K562 (cell line): Measurements from ENCODE around the gene CLEC17A. TPM values are rescaled to one million over a fixed set of nuclear protein-coding genes. Genes with fewer than 3 reads are reported as not detected.

ENCODE experiments used
- ARID1B ChIP-seq: fragments of 450-650 bp; IDR thresholded peaks from 2 replicates; pipeline ENCODE4 v1.6.1; 2016; ENCODE audit warnings: antibody characterized with exemption, mild to moderate bottlenecking, inconsistent platforms
- ARNT ChIP-seq, 2 experiments: fragments of 450-650 bp; IDR thresholded peaks; 2 replicates each; pipeline ENCODE4 v1.6.1; 2016; ENCODE audit warnings: mild to moderate bottlenecking in 1 of 2
- BHLHE40 ChIP-seq: IDR thresholded peaks from 2 replicates; pipeline ENCODE4 v1.6.1; 2011; ENCODE audit warnings: low read length, improper control_type of control experiment
- GATAD2B ChIP-seq: fragments of 450-650 bp; IDR thresholded peaks from 2 replicates; pipeline ENCODE4 v1.6.1; 2017; ENCODE audit warnings: mild to moderate bottlenecking, borderline replicate concordance
- GTF2A2 ChIP-seq: IDR thresholded peaks from 2 replicates; pipeline ENCODE4 v1.6.1; 2016; ENCODE audit warnings: mild to moderate bottlenecking, missing genetic modification characterization, missing compliant biosample characterization
- ILK ChIP-seq: fragments of 450-650 bp; IDR thresholded peaks from 2 replicates; pipeline ENCODE4 v1.6.1; 2016; ENCODE audit warnings: missing genetic modification characterization, low read depth, mild to moderate bottlenecking, missing compliant biosample characterization, moderate library complexity, borderline replicate concordance
- KAT8 ChIP-seq: fragments of 450-650 bp; IDR thresholded peaks from 2 replicates; pipeline ENCODE4 v1.6.1; 2016; ENCODE audit warnings: low read depth, mild to moderate bottlenecking
- NCOA2 ChIP-seq, 2 experiments: fragments of 450-650 bp; IDR thresholded peaks; 2 replicates each; pipeline ENCODE4 v1.6.1; 2018; ENCODE audit warnings: mild to moderate bottlenecking in 2 of 2, moderate library complexity in 1 of 2; ENCODE audit not compliant: partially characterized antibody in 2 of 2
- NR2C2 ChIP-seq, 2 experiments: fragments of 200-800 bp in 1 of 2; sonication (Bioruptor generic) in 1 of 2; sonication (generic) in 1 of 2; formaldehyde crosslinking in 1 of 2; IDR thresholded peaks; 2 replicates each; pipeline versions ENCODE4 v1.6.1 to v1.8.0; 2016 to 2022; ENCODE audit warnings: mild to moderate bottlenecking in 1 of 2, missing compliant biosample characterization in 1 of 2, missing genetic modification characterization in 1 of 2, missing genetic modification reagents in 1 of 2
- POLR2AphosphoS5 ChIP-seq: IDR thresholded peaks from 2 replicates; pipeline ENCODE4 v1.6.1; 2011; ENCODE audit warnings: mild to moderate bottlenecking, low read depth, low read length, moderate library complexity; ENCODE audit not compliant: control insufficient read depth, insufficient read depth
- RBFOX2 ChIP-seq: fragments of 200-400 bp; formaldehyde crosslinking; IDR thresholded peaks from 2 replicates; pipeline ENCODE4 v1.6.1; 2017; ENCODE audit warnings: low read depth, mild to moderate bottlenecking, low read length, moderate library complexity
- RBM25 ChIP-seq: fragments of 200-400 bp; formaldehyde crosslinking; IDR thresholded peaks from 2 replicates; pipeline ENCODE4 v1.6.1; 2018; ENCODE audit warnings: low read length, low read depth, moderate library complexity; ENCODE audit not compliant: severe bottlenecking
- RFX7 ChIP-seq: fragments of 250-450 bp; sonication (Bioruptor Pico); IDR thresholded peaks from 2 replicates; pipeline ENCODE4 v1.5.1; 2021; ENCODE audit warnings: mild to moderate bottlenecking
- SMARCA5 ChIP-seq: fragments of 450-650 bp; IDR thresholded peaks from 2 replicates; pipeline ENCODE4 v1.6.1; 2016
- SMARCE1 ChIP-seq: fragments of 450-650 bp; IDR thresholded peaks from 2 replicates; pipeline ENCODE4 v1.7.1; 2016; ENCODE audit warnings: mild to moderate bottlenecking
- SPI1 ChIP-seq: IDR thresholded peaks from 2 replicates; pipeline ENCODE4 v1.6.1; 2011; ENCODE audit warnings: low read depth, low read length, control low read depth, borderline replicate concordance
- STAT5B ChIP-seq: fragments of 250-450 bp; sonication (Bioruptor Pico); IDR thresholded peaks from 2 replicates; pipeline ENCODE4 v1.8.0; 2021; ENCODE audit warnings: mild to moderate bottlenecking, inconsistent platforms
- TEAD2 ChIP-seq: fragments of 450-650 bp; IDR thresholded peaks from 2 replicates; pipeline ENCODE4 v1.6.1; 2016; ENCODE audit warnings: missing genetic modification characterization, control low read depth, missing compliant biosample characterization
- TRIM28 ChIP-seq: fragments of 450-650 bp; IDR thresholded peaks from 2 replicates; pipeline ENCODE4 v1.6.1; 2017
- ZNF24 ChIP-seq: fragments of 450-650 bp; IDR thresholded peaks from 2 replicates; pipeline ENCODE4 v1.6.1; 2016
- ZNF282 ChIP-seq: sonication (generic); formaldehyde crosslinking; IDR thresholded peaks from 2 replicates; pipeline ENCODE4 v1.8.1; 2023; ENCODE audit warnings: missing genetic modification reagents
- ZNF778 ChIP-seq: fragments of 450-650 bp; formaldehyde crosslinking; IDR thresholded peaks from 2 replicates; pipeline ENCODE4 v1.4.0; 2020; ENCODE audit warnings: mild to moderate bottlenecking, moderate library complexity
- ZNF79 ChIP-seq: fragments of 250-450 bp; sonication (Bioruptor Pico); IDR thresholded peaks from 2 replicates; pipeline ENCODE4 v1.4.0; 2020; ENCODE audit warnings: low read depth, mild to moderate bottlenecking, moderate library complexity
- polyA plus RNA-seq, 8 experiments: library from polyadenylated mRNA; depleted of rRNA in 4 of 8; stranded (reverse) in 5 of 8; unstranded in 3 of 8; fragments of >200 nt; fragmentation: Nextera tagmentation in 2 of 8; fragmentation: Illumina TruSeq in 1 of 8; extraction: Ambion mirVana in 2 of 8; extraction: Trizol in 1 of 8; gene quantifications; 2 replicates each; pipeline versions ENCODE4 v1.2.1 to v1.2.3, GENCODE V29; 2011 to 2014; ENCODE audit warnings: inconsistent platforms in 1 of 8, missing spikeins in 1 of 8
- total RNA-seq, 7 experiments: library from RNA; depleted of rRNA in 6 of 7; stranded (reverse); fragments of >200 nt in 6 of 7; fragmentation: Illumina TruSeq in 2 of 7; extraction: Trizol in 2 of 7; gene quantifications; 2 replicates each; pipeline versions ENCODE4 v1.2.1 to v1.2.3, GENCODE V29; 2011 to 2021; ENCODE audit warnings: low replicate concordance in 1 of 7
- TF ChIP-seq, protein P1 (sequence below): fragments of 250-450 bp; sonication (Bioruptor Pico); IDR thresholded peaks from 2 replicates; pipeline ENCODE4 v1.5.0; 2020; ENCODE audit warnings: mild to moderate bottlenecking
- TF ChIP-seq, protein P2 (sequence below): fragments of 250-450 bp; sonication (Bioruptor Pico); IDR thresholded peaks from 2 replicates; pipeline ENCODE4 v1.4.0; 2020; ENCODE audit warnings: mild to moderate bottlenecking, moderate library complexity
- TF ChIP-seq, protein P3 (sequence below): sonication (generic); formaldehyde crosslinking; IDR thresholded peaks from 2 replicates; pipeline ENCODE4 v1.8.0; 2022; ENCODE audit warnings: mild to moderate bottlenecking, missing genetic modification reagents
- TF ChIP-seq, protein P4 (sequence below): fragments of 450-650 bp; conservative IDR thresholded peaks from 2 replicates; pipeline ENCODE4 v1.6.1; 2016; ENCODE audit warnings: missing genetic modification characterization, low read depth, mild to moderate bottlenecking, missing compliant biosample characterization, moderate library complexity

CLEC17A gene
- total and polyA plus RNA-seq, 9 of the 15 experiments (the other 6 are each of a cell fraction or from before 2014, with no cell fraction given), result 0.03 TPM; not detected in 8

DNA sequence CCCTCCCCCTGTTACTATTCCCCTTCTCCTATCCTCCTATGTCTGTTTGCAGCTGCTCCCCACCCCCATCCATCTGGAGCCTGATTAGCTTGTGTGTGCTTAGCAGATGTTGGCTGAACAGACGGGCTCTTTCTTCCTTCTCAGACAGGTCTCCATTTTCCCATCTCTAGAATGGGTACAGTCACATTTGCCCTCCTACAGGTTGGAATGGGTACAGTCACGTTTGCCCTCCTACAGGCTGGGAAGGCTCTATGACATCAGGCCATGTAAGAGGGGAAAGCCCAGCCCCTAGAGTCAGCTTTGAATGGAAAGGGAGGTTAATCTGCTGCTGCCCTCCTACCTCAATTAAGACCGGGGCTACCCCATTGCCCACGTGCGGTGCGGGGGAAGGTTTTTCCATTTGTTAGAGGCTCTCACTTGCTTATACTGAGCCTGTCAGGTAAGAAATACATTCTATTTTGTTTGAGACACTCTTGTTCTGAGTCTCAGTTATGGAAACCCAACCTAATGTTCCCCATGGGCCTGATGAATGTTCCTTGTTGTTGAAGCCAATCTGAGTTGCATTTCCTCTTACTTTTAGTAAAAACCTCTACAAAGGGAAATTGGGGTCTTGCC, 2.2 kb upstream of the CLEC17A start (continued):
- TF ChIP-seq RBM25, result peak; percentile 97
- no peak for TF ChIP-seq ZNF282 (CRISPR knock-in tag)
- TF ChIP-seq, protein P1, sequence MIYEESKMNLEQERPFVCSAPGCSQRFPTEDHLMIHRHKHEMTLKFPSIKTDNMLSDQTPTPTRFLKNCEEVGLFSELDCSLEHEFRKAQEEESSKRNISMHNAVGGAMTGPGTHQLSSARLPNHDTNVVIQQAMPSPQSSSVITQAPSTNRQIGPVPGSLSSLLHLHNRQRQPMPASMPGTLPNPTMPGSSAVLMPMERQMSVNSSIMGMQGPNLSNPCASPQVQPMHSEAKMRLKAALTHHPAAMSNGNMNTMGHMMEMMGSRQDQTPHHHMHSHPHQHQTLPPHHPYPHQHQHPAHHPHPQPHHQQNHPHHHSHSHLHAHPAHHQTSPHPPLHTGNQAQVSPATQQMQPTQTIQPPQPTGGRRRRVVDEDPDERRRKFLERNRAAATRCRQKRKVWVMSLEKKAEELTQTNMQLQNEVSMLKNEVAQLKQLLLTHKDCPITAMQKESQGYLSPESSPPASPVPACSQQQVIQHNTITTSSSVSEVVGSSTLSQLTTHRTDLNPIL (CRISPR knock-in tag), result no peak
- TF ChIP-seq, protein P2, sequence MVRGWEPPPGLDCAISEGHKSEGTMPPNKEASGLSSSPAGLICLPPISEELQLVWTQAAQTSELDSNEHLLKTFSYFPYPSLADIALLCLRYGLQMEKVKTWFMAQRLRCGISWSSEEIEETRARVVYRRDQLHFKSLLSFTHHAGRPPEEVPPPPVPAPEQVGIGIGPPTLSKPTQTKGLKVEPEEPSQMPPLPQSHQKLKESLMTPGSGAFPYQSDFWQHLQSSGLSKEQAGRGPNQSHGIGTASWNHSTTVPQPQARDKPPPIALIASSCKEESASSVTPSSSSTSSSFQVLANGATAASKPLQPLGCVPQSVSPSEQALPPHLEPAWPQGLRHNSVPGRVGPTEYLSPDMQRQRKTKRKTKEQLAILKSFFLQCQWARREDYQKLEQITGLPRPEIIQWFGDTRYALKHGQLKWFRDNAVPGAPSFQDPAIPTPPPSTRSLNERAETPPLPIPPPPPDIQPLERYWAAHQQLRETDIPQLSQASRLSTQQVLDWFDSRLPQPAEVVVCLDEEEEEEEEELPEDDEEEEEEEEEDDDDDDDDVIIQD (CRISPR knock-in tag), result no peak
- TF ChIP-seq, protein P3, sequence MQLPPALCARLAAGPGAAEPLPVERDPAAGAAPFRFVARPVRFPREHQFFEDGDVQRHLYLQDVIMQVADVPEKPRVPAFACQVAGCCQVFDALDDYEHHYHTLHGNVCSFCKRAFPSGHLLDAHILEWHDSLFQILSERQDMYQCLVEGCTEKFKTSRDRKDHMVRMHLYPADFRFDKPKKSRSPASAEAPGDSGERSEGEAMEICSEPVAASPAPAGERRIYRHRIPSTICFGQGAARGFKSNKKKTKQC (CRISPR knock-in tag), result no peak
- TF ChIP-seq GATAD2B, result no peak
- peak; percentile 58; the same call in 1 of the 2 replicates for TF ChIP-seq POLR2AphosphoS5
- no peak for TF ChIP-seq NR2C2 (CRISPR knock-in tag; IDR thresholded peaks at IDR 0.05)
- no peak for TF ChIP-seq NR2C2 (tag; IDR thresholded peaks at IDR 0.05)
- no peak for TF ChIP-seq ZNF79 (CRISPR knock-in tag)
- TF ChIP-seq SMARCE1, result no peak
- TF ChIP-seq, protein P4, sequence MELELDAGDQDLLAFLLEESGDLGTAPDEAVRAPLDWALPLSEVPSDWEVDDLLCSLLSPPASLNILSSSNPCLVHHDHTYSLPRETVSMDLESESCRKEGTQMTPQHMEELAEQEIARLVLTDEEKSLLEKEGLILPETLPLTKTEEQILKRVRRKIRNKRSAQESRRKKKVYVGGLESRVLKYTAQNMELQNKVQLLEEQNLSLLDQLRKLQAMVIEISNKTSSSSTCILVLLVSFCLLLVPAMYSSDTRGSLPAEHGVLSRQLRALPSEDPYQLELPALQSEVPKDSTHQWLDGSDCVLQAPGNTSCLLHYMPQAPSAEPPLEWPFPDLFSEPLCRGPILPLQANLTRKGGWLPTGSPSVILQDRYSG, result no peak
- TF ChIP-seq STAT5B (CRISPR knock-in tag), result no peak
- TF ChIP-seq GTF2A2 (tag), result no peak
- TF ChIP-seq ILK (tag), result no peak
- no peak for TF ChIP-seq TRIM28
- no peak for TF ChIP-seq RFX7
- no peak for TF ChIP-seq RBFOX2
- TF ChIP-seq ZNF24, result no peak; the same call in 1 of the 2 replicates
- no peak for TF ChIP-seq ZNF778 (CRISPR knock-in tag)
- no peak for TF ChIP-seq SPI1
- TF ChIP-seq ARNT (IDR thresholded peaks at IDR 0.05), result peak in 1 of 2 experiments; percentile 38; a peak in 1 of 4 replicates
- TF ChIP-seq NCOA2 (IDR thresholded peaks at IDR 0.05; ENCODE audit: partially characterized antibody in 2 of 2), result no peak
- TF ChIP-seq TEAD2 (tag), result no peak
- no peak for TF ChIP-seq ARID1B
- TF ChIP-seq SMARCA5, result peak; percentile 82; the same call in 1 of the 2 replicates
- no peak for TF ChIP-seq BHLHE40
- no peak for TF ChIP-seq KAT8
